Activated T-cell treated with anti-CD3 and anti-CD28 coated beads, Interleukin-2, amount 50 U/mL, for 24 hours (primary cell): ENCODE measurements around the gene AIP.
A peak's percentile ranks its signal among the peaks of the same experiment; 100 is the strongest.
"Not testable (repeated sequence)": the region's sequence is repeated elsewhere in the genome, so short reads cannot be mapped to it uniquely, and the experiment has no call there.

ENCODE experiments used
- DNase-seq: peaks from one replicate; pipeline ENCODE4 v3.0.0-alpha.2; 2020
- H3K27ac Mint-ChIP-seq: 2 replicates; pipeline ENCODE4 v1.8.0; 2020; ENCODE audit warnings: mild to moderate bottlenecking, mixed read lengths
- H3K27me3 Mint-ChIP-seq: 2 replicates; pipeline ENCODE4 v1.8.0; 2020; ENCODE audit warnings: mixed read lengths
- H3K36me3 Mint-ChIP-seq: 2 replicates; pipeline ENCODE4 v1.8.0; 2020; ENCODE audit warnings: low read depth, mixed read lengths
- H3K4me1 Mint-ChIP-seq: 2 replicates; pipeline ENCODE4 v1.8.0; 2020; ENCODE audit warnings: low read depth, mixed read lengths
- H3K4me3 Mint-ChIP-seq: 2 replicates; pipeline ENCODE4 v1.8.0; 2020; ENCODE audit warnings: mild to moderate bottlenecking, moderate library complexity, mixed read lengths
- H3K9me3 Mint-ChIP-seq: 2 replicates; pipeline ENCODE4 v1.8.0; 2020; ENCODE audit warnings: mixed read lengths

AIP gene

DNA sequence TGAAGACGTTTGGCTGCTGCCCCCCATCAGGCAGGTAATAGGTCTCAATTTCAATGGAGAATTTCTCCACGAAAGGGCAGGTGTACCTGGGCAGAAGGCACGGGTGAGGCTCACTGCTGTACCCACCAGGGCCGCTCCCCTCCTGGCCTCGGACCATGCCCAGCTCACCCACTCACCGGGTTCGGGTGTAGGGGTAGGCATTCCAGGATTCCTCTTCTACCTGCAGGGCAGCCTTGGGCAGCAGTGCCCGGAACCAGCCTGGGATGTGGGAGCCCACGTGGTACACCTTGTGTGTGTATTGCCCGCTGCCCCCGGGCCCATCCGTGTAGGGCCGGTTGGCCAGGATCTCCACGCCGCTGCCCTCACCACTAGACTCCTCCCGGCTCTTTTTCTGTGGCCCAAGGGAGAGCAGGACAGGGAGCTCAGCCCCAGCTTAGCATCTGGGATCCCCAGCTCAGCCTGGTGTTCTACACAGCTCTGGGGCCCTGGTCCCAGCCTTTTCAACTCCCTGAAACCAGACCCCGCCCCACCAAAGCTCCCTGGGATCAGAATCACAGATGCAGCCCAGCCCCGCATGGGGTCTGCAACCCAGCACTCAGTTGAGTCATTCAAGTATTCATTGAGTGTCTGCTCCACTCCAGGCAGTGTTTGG lies 19.6 kb downstream of the AIP start:
- DNase-seq, result no peak
- H3K4me1 Mint-ChIP-seq, result peaks cover 50% of the 10 kb centered on the region
- no peaks in the 10 kb centered on the region for H3K9me3 Mint-ChIP-seq
- H3K4me3 Mint-ChIP-seq, result peak overlapping the region; percentile 79
- peak overlapping the region; percentile 85 for H3K27ac Mint-ChIP-seq
- peaks cover 76% of the 10 kb centered on the region for H3K36me3 Mint-ChIP-seq
- H3K27me3 Mint-ChIP-seq, result no peaks in the 10 kb centered on the region

DNA sequence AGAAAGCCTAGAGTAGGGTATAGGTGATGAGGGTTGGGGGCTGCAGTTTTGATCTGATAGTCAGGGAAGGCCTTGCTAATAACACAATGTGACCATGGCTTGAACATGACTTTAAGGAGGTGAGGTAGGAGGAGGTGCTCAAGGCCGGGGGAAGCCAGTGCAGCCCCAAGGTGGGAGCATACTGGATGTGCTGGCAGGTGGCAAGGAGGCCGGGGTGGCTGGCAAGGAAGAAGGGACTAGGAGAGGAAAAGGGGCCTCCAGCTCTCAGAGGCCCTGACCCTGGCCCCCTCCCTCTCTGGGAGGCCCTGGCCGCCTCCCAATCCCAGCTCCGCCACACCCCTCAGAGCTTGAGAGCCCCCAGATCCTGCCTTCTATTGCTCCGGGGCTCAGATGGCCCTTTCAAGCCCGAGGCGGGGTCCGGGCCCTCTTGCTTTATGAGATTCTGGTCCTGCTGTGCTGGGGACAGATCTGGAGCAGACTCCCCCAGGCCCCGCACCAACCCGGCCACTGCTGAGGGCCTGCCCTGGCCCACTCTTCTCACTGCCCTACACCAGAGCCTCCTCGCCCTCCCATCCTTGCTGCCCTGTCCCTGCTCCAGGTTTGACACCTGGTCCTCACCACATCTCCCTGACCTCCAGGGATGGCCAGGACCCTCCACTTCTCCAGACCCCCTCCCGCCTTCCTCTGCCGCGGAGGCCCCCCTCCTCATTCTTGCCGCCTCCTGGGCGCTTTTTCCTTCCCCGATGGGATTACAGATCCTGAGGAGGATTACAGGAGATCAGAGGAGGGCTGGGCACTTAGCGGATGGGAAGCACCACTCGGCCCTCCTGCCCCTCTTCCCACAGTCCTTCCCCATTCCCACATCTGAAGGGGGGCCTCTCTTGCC lies 20.5 kb downstream of the AIP start:
- no peak for DNase-seq
- Mint-ChIP-seq H3K4me1 (peaks cover 52% of the 10 kb centered on the region), H3K9me3 (no peaks in the 10 kb centered on the region), H3K36me3 (peaks cover 69% of the 10 kb centered on the region), H3K4me3 (peak overlapping the region; percentile 79), H3K27ac (peak overlapping the region; percentile 85), H3K27me3 (no peaks in the 10 kb centered on the region)

DNA sequence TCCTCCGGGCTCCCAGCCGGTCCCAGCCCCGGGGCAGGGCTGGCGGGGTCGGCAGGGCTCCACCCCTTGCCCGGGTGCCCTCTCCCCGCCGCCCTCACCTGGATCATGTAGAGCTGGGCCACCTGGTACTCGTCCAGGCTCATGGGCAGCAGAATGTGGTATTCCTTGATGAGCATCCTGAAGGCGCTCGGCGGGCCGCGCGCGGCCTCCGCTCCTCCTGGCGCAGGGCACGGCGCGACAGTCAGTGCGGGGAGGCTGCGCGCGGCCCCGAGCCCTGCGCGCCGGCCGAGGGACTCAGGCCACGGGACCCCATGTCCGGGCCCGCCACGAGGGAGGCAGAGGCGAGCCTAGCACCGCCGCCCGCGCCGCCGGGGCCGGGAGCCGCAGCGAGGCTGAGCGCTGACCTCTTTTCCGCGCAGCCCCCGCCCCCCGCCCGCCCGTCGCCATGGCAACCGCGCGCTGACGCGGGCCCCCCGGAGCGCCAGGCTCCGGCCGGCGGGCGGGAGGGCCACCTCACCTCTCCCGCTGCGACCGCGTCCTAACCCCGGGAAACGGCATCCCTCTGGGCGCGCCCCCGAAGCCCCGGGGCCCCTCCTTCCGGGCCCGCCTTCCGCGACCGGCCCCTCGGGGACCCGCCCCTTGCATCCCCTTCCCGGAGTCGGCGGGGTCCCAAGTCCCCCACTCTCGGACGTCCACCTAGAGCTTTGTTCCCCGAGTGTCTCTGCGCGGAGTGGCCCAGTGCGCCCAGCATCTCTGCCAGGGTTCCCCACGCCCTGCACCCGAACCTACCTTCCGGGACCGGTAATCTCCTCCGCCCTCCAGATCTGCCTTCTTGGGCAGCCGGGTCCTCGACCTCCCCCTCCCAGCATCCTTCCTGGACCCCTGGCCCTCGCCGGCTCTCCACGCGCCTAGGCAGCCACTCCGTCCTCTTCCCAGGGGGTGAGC lies 21.5 kb downstream of the AIP start:
- Mint-ChIP-seq H3K9me3 (no peaks in the 10 kb centered on the region), H3K36me3 (peaks cover 62% of the 10 kb centered on the region), H3K4me3 (peak overlapping the region; percentile 91), H3K4me1 (peaks cover 59% of the 10 kb centered on the region), H3K27me3 (no peaks in the 10 kb centered on the region), H3K27ac (peak overlapping the region; percentile 91)
- peak; percentile 69 for DNase-seq

DNA sequence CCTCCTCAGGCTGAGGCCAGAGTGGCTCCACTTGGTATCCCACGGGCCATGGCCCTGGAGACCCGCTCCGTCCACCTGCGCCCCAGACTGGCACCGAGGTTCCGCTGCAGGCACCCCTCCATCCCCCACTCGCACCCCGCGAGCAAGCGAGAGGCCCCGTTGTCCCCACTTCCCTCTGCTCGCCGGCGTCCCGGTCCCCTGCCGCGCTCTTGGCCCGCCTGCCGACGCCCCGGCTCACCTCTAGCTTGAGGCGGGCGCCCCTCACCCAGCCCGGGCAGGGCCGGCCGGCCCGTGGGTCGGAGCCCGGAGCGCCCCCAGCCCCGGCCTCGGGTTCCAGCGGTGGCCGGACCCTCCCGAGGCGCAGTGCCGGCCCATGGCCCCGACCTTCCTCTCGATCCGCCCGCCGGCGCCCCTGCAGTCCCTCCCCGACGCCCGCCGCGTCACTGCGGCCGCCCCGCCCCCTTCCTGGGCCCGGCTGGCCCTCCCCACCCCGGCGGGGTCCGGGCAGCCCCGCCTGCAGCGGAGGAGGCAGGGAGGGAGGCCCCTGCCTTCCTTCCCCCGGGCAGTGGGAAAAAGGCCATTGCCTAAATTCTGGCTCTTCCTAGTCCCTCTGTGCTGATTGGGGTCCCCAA lies 22.2 kb downstream of the AIP start, which contains the start of gene PITPNM1:
TSS of gene PITPNM1 (minus strand) at position 414 of the 632 bp plus-strand sequence. CDS start 1,183 bp downstream, outside the sequence.
- peak; percentile 88 for DNase-seq
- peaks cover 58% of the 10 kb centered on the region for H3K4me1 Mint-ChIP-seq
- H3K36me3 Mint-ChIP-seq, result peaks cover 58% of the 10 kb centered on the region
- H3K27ac Mint-ChIP-seq, result peak within 1 kb of the TSS; percentile 97
- no peaks in the 10 kb centered on the region for H3K9me3 Mint-ChIP-seq
- H3K27me3 Mint-ChIP-seq, result no peaks in the 10 kb centered on the region
- H3K4me3 Mint-ChIP-seq, result peak within 1 kb of the TSS; percentile 91

DNA sequence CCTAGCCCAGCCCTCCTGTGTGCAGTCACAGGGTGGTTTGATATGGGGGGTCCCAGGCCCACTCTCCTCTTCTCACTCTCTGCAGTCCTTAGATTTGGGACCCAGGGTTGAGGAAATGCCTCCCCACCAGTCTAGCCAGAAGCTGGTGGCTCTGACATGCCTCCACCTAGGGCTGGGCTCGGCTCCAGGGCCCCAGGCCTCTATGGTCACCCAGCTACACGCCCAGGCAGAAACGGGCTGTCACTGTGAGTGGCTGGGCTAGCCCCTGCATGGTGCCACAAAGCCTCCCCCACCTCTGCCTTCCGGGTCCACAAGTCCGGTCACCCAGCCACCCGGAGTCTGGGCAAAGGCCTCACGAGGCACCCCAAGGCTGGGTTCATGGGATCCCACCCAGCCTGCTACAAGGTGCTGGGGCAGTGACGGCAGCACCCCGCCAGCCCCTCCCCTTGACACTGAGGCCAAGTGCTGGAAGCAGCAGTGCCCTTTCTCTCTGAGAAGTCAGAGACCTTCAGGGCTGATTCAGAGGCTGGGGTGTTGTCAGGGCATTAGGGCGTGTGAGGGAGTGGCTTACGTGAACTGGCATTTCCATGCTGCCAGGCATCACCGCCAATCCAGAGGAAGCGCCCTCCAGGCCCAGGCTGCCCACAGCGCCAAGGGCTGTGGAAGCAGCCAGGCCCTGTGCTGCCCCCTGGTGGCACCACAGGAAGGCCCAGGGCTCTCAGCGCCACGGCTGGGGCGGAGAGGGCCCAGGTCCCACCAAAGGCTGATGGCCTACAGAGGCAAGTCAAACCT lies 23.0 kb downstream of the AIP start:
- peaks cover 54% of the 10 kb centered on the region for H3K4me1 Mint-ChIP-seq
- H3K4me3 Mint-ChIP-seq, result peak overlapping the region; percentile 91
- peak overlapping the region; percentile 97 for H3K27ac Mint-ChIP-seq
- no peaks in the 10 kb centered on the region for H3K9me3 Mint-ChIP-seq
- peaks cover 51% of the 10 kb centered on the region for H3K36me3 Mint-ChIP-seq
- DNase-seq, result peak; percentile 92
- no peaks in the 10 kb centered on the region for H3K27me3 Mint-ChIP-seq

DNA sequence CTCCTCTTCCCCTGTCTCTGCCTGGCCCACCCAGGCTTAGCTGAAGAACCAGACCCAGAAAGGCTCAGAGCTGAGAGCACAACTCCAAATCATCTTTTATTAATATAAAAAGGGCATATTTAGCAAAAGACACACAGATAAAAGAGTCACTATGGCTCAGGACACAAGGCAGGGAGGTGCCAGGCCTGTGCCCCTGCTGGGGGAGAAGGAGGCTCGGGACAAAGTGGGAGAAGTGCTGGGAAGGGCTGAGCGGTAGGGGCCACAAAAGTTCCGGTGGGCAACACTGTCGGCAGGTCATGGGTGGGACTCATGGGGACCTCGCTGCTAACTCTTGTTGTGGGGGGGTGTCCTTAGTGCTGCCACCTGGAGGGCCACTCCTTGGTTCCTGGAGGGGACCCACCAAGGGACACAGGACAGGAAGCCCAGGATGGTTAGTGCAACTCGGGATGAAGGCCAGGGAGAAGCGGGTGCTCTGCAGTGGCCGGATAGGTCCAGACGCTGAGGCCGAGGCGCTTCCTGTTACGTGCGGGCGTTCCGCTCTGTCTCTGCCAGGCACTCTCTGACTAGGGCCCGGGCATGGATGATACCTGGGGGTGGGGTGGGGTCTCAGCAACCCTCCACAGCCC lies 23.7 kb downstream of the AIP start:
- Mint-ChIP-seq H3K4me1 (peaks cover 46% of the 10 kb centered on the region), H3K36me3 (peaks cover 43% of the 10 kb centered on the region), H3K27ac (peak overlapping the region; percentile 97), H3K4me3 (peak overlapping the region; percentile 91), H3K9me3 (no peaks in the 10 kb centered on the region), H3K27me3 (no peaks in the 10 kb centered on the region)
- DNase-seq, result no peak

DNA sequence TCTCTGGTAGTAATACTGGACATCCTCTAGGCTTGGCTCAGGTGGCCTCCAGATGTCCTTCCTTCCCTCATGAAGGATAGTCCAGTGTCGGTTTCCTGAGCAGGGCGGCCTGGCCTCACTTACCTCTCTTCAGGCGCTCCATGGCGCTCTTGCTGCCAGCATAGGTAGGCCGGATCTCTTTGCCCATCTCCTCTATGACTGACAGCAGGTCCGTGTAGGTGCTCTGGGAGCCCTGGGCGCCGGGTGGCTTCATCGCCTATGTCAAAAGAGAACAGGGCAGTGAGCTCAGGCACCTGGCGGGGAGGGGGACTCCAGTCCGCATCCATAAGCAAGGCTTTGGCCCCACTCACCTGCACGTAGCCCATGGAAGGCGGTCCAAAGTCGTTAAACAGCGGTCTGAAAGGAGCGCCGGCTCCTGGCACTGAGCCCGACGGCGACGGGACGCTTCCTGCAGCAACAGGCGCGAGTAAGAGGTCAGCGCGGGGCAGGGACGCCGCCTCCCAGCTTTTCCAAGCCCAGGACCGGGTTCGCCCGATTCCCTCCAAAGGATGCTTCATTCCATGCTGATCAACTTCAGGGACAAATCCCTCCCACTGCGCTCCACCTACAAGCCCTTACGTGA lies 24.5 kb downstream of the AIP start:
- peak overlapping the region; percentile 91 for H3K4me3 Mint-ChIP-seq
- peak overlapping the region; percentile 97 for H3K27ac Mint-ChIP-seq
- H3K27me3 Mint-ChIP-seq, result no peaks in the 10 kb centered on the region
- peaks cover 35% of the 10 kb centered on the region for H3K36me3 Mint-ChIP-seq
- peaks cover 40% of the 10 kb centered on the region for H3K4me1 Mint-ChIP-seq
- H3K9me3 Mint-ChIP-seq, result no peaks in the 10 kb centered on the region
- no peak for DNase-seq

DNA sequence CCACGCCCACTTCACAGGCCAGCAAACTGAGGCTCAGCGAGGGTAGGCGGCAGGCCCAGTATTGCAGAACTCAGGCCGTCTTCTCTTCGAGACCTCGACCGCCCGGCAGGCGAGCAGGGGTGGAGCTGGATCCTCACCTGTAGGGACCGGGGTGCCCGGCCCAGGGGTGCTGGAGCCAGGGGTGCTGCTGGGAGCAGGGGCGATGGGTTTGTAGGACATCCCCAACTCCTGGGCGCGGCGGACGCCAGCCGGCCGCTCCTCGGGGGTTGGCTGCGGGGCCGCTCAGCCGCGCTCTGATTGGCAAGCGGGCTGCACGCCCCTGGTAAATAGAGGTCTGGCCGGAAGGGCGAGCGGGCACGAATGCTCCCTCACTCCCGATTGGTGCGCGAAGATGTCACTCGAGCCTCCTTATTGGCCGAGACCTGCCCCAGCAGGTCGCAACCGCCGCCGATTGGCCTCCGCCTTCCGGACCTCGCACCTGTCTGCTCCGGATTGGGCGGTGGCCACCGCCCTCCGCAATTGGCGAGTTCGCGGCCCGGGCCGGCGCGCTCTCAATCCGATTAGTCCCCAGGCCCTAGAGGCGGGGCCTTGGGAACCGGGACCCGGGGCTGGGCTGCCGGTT lies 25.1 kb downstream of the AIP start, which contains the start of gene CDK2AP2:
TSS of gene CDK2AP2 (minus strand) at position 299 of the 622 bp plus-strand sequence. CDS start at position 219, 80 bp downstream.
- Mint-ChIP-seq H3K27me3 (no peaks in the 10 kb centered on the region), H3K36me3 (peaks cover 29% of the 10 kb centered on the region), H3K27ac (peak within 1 kb of the TSS; percentile 97), H3K9me3 (no peaks in the 10 kb centered on the region), H3K4me1 (peaks cover 35% of the 10 kb centered on the region), H3K4me3 (peak within 1 kb of the TSS; percentile 91)
- peak; percentile 98 for DNase-seq

DNA sequence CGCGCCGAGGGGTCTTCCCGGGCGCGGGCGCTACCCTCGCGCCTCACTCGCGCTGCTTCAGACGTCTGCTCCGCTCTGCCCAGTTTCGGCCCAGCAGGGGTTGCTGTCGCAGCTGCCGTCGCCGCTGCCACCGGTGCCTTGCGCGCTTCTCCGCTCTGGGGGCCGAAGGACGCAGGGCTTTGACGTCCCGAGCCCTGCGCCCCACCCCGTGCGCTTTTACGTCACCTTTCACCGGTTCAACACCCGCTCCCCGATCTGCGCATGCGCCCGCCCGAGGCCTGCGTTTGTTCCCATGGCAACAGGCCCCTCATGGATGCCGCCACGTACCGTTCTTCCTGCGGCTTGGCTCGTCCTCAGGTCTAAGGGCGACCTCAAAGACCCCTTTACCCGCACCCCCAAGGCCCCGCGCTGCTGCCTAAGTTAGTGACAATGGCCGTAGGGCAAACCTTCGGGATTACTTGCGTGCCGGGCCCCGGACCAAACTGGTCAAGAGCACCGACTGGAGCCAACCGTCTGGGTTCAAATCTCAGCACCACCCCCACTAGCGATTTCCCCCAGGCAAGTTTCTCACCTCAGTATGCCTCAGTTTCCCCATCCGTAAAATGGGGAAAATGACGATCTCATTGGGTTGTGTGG lies 25.8 kb downstream of the AIP start:
- Mint-ChIP-seq H3K4me1 (peaks cover 30% of the 10 kb centered on the region), H3K9me3 (no peaks in the 10 kb centered on the region), H3K4me3 (peak overlapping the region; percentile 91), H3K36me3 (peaks cover 24% of the 10 kb centered on the region), H3K27me3 (no peaks in the 10 kb centered on the region), H3K27ac (peak overlapping the region; percentile 97)
- DNase-seq, result peak; percentile 99

DNA sequence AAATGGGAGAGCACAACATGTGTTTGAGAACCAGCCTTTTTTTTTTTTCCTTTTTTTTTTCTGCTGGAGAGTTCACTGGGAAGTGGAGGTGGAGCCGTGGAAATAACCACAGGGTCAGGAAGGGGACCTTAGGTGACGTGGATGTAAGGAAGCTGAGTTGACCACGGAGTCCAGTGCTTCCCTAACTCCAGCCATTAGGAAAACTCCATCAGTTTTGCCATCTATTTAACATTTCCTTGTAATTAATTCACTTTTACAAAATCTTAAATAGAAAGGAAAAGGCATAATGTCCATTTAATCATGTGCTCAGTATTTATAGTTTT lies 27.2 kb downstream of the AIP start:
- peaks cover 5% of the 10 kb centered on the region for H3K27me3 Mint-ChIP-seq
- DNase-seq, result no peak
- peak overlapping the region; percentile 97 for H3K27ac Mint-ChIP-seq
- peak overlapping the region; percentile 10 for H3K4me3 Mint-ChIP-seq
- H3K4me1 Mint-ChIP-seq, result peaks cover 28% of the 10 kb centered on the region
- peaks cover 19% of the 10 kb centered on the region for H3K36me3 Mint-ChIP-seq
- H3K9me3 Mint-ChIP-seq, result no peaks in the 10 kb centered on the region

DNA sequence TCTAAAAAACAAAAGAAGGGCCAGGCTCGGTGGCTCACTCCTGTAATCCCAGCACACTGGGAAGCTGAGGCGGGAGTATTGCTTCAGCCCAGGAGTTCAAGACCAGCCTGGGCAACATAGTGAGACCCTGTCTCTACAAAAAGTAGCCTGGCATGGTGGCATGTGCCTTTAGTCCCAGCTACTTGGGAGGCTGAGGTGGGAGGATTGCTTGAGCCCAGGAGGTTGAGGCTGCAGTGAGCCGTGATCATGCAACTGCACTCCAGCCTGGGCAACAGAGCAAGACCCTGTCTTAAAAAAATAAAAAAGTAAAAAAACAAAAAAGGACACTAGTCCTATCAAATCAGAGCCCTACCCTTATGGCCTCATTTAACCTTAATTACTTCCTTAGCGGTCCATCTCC lies 28.7 kb downstream of the AIP start:
- peaks cover 18% of the 10 kb centered on the region for H3K4me1 Mint-ChIP-seq
- not testable (repeated sequence) for DNase-seq, H3K27me3 Mint-ChIP-seq, H3K9me3 Mint-ChIP-seq, H3K27ac Mint-ChIP-seq, H3K4me3 Mint-ChIP-seq
- peaks cover 12% of the 10 kb centered on the region for H3K36me3 Mint-ChIP-seq

DNA sequence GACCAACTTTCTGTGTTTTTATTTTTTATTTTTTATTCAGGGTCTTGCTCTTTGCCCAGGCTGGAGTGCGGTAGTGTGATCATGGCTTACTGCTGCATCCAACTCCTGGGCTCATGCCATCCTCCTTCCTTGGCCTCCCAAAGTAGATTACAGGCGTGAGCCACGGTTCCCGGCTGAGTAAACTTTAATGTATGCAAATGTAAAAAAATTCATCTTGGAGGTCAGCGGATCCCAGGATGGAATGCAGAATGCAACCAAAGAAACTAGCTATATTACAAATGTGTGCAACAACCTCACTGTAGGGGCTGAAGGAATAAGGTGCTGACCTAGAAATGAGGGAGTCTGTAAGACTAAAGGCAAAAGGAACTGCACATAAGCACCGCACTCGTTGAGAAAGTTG lies 31.3 kb downstream of the AIP start:
- no peaks in the 10 kb centered on the region for H3K36me3 Mint-ChIP-seq
- H3K9me3 Mint-ChIP-seq, result no peaks in the 10 kb centered on the region

More for the DNA sequence above, 31.3 kb downstream of the AIP start:
- no peak overlapping the region for H3K27ac Mint-ChIP-seq
- no peak overlapping the region for H3K4me3 Mint-ChIP-seq
- DNase-seq, result no peak
- peaks cover 2% of the 10 kb centered on the region for H3K4me1 Mint-ChIP-seq
- peaks cover 5% of the 10 kb centered on the region for H3K27me3 Mint-ChIP-seq
